GM19238 (cell line): Measurements from ENCODE around the gene LCE3E.
"Not testable (repeated sequence)": the region's sequence is repeated elsewhere in the genome, so short reads cannot be mapped to it uniquely, and the experiment has no call there.

Experiments
- DNase-seq: peaks from one replicate; pipeline ENCODE4 v3.0.0; 2011; ENCODE audit warnings: low spot score; ENCODE audit not compliant: insufficient read length

The LCE3E gene

GRCh38 chr1:152566681-152567080 lies at the start of gene LCE3E:
Gene LCE3E (minus strand): TSS chr1:152566780. CDS start chr1:152566208, 572 bp downstream.
- DNase-seq = no peak

GRCh38 chr1:152613511-152613910 lies 46.9 kb upstream of the LCE3E start, which contains the start of gene LCE3B:
Gene LCE3B (plus strand): TSS chr1:152613811. CDS start chr1:152613811, 0 bp downstream.
- no peak for DNase-seq

DNA sequence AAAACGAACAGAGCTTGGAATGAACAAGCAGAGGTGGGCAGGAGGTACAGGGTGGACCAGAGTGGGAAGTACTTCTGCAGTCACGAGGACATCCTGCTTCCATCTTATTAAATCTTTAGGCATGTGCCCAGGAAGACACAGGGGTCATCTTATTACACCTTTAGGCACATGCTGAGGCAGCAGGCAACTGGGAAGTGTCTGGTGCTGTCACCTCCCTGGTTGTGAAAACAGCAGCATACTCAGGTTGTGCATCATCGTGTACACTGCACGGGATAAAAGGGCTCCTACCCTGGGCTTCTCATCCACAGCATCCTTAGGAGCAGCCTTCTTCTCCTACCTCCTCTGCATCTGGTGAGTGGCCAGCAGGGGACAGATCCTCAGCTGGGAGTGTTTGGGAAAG lies 33.4 kb upstream of the LCE3E start, which contains the start of gene LCE3C:
Gene LCE3C (plus strand): TSS at position 301 of the 400 bp plus-strand sequence. CDS start 498 bp downstream, outside the sequence.
- DNase-seq = no peak

DNA sequence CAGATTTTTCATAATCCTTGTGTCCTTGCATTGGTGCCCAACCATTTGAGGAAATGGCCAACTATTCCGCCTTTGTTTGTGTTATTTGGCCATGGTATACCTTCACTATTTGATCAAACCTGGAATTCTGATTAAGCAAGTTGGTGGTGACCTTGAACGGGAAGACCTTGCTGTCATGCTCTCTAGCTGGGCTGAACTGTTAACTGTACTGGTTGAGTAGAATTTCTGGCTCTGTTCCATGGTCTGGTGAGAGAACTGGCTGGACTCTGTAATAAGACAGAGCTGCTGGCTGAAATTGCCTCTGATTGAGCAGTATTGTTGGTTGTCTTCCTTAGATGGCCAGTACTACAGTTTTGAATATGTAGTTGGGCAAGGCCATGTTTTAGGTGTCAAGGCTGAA lies 30.4 kb upstream of the LCE3E start:
- DNase-seq = no peak

GRCh38 chr1:152585586-152585985 lies 19.0 kb upstream of the LCE3E start:
- DNase-seq = no peak

DNA sequence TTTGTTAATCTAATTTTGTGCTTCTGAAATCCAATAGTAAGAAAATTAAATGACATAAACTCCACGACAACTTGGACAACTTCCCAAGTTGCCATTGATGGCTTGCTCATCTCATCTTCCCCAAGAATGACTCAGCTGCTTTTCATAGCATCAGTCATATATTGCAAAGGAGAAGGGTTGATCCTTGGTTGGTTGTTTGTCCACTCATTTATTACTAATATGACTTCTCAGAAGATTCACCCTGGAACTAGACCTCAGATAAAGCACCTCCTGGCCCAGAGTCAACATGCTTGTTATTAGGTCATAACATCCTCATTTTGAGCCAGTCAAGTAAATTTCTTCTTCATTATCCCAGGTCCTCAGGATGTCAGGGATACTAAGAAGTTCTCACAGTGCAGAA lies 16.1 kb upstream of the LCE3E start:
- no peak for DNase-seq

DNA sequence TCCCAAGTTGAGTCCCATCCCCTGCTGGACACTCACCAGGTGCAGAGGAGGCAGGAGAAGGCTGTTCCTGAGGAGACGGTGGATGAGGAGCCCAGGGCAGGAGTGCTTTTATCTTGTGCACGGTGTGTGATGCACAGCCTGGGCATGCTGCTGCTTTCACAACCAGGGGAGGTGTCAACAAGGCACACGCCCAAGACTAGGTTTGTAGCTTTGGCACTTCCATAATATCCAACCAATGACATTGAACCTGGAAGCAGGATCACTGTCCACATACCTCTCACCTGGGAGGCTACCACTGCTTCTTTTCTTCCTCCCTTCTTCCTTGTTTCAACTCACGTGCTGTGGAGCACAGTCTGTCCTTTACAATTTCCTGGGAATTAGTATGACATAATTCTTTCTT lies 13.9 kb upstream of the LCE3E start, which contains the start of gene LCE3D:
Gene LCE3D (minus strand): TSS at position 84 of the 400 bp plus-strand sequence. CDS start 580 bp downstream, outside the sequence.
- DNase-seq = no peak

- not testable (repeated sequence) for DNase-seq
Measured at GRCh38 chr1:152579526-152579925, 12.9 kb upstream of the LCE3E start.

DNA sequence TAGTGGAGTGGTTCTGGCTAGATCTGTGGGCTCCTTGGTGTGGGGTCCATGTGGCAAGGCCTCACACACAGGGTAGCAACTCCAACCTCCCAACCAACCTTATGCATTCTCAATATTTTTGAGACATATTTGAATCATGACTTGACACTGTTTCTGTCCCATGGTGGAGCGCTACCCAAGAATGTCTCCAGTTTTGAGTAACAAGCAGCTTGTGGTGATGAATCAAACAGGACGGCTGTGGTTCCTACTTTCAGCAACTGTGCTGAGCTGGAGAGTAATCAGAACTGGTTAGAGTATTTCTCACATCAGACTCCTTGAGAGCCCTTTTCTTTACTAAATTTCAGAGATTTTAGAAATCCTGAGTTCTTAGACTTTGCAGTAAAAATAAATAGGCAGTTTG lies 10.6 kb upstream of the LCE3E start:
- no peak for DNase-seq

- no peak for DNase-seq
Measured at GRCh38 chr1:152565535-152566215, 905 bp downstream of the LCE3E start.

DNA sequence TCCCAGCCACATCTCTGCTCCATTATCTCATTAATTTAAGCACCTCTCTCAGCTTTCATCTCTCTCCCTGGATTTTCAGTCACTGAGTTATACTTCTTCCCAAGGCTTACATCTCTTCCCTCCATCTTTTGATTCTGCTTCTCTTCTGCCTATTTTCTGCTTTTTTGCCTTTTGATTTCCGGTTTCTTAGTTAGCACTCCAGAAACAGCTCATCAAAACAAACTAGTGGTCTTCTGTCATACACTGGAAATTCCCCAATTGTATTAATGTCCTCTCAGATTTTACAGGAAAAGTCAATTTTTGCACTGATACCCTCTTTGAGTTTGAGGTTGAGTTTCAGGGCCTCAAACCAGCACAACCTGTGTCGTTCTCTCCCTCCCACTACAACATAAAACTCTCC lies 1.5 kb downstream of the LCE3E start:
- no peak for DNase-seq

DNA sequence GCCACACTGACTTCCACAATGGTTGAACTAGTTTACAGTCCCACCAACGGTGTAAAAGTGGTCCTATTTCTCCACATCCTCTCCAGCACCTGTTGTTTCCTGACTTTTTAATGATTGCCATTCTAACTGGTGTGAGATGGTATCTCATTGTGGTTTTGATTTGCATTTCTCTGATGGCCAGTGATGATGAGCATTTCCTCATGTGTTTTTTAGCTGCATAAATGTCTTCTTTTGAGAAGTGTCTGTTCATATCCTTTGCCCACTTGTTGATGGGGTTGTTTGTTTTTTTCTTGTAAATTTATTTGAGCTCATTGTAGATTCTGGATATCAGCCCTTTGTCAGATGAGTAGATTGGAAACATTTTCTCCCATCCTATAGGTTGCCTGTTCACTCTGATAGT lies 18.2 kb downstream of the LCE3E start:
- not testable (repeated sequence) for DNase-seq

- no peak for DNase-seq
Measured at GRCh38 chr1:152546704-152547103, 19.9 kb downstream of the LCE3E start.

DNA sequence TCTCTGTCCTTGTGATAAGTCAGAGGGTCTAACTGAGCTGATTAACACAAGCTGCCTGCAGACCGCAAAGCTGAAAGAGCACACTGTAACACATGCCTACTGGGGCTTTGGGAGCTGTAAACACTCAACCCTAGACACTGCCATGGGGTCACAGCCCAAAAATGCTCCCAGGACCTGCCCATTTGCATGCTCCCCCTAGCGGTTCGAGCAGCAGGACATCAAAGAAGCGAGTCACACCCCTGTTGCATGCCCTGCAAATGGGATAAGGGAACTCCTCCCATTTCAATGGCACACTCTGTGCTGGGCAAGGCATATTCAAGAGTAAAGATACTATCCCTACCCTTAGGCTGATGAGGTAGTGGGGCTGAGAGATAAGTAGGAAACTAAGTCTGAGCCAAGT lies 22.8 kb downstream of the LCE3E start:
- DNase-seq = no peak

DNA sequence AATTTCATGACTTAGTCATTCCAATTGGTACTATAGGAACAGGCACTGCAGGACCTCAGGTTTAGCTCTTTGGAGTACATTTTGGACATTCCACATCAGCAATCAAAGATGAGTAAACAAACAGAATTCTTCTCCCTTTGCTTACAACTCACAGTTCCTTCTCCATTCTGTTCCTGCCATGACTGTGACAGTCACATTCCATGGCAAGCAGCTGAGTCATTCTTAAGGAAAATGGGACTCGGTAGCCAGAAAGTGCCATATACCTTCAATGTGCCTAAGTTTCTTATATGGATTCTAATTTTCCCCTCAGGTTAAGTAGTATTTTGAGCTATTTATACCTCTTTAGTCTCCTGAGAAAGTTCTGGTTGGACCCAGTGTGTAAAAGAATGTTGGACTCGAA lies 26.7 kb downstream of the LCE3E start:
- DNase-seq = no peak

- no peak for DNase-seq
Measured at GRCh38 chr1:152537496-152537895, 29.1 kb downstream of the LCE3E start.

GRCh38 chr1:152535774-152536173 lies 30.8 kb downstream of the LCE3E start:
- no peak for DNase-seq

GRCh38 chr1:152533327-152533938 lies 33.1 kb downstream of the LCE3E start:
- DNase-seq = no peak

DNA sequence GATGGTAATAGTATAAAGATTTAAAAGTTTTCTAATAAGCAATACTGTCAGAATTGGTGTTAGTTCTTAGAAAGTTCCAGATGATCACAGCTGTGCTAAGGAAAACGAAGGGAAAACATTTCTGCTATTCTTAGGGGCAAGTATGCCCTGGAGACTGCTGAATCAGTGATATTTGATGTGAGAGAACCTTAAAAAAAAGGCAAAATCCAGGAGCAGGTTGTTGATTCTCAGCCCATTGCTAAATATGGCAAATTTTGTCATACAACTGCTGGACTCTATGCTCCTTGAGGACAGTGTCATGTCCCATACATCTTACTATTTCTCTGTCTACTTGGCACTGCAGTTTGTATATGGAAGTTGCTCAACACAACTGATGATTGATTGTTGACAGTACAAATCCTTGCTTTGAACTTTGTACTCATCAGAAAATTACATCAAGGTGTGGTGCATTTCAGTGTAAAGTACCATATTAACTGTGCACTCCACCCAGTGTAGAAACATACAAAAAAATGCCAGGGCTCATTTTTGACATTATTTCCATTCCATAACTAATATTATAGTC lies 41.4 kb downstream of the LCE3E start:
- DNase-seq = no peak

GRCh38 chr1:152520561-152521090 lies 46.0 kb downstream of the LCE3E start:
- no peak for DNase-seq

DNA sequence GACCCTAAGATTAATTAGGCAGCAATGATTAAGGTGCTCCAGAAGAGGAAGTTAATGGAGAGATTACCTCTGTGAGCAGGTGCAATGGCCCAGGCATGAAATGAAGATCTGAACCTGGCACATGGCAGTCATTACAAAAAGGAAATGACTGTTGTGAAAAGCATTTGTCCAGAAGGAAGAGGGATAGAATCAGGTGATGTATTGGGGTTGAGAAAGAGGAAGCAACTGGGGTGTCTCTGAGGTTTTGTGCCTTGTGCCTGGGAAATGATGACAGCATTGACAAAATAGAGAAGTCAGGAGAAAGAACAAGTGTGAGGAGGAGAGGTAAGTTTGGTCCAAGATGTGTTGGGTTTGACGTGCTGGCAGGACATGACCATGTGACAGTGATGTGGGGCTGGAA lies 46.7 kb downstream of the LCE3E start:
- no peak for DNase-seq

GRCh38 chr1:152517237-152517811 lies 49.3 kb downstream of the LCE3E start:
- no peak for DNase-seq
